GM13976 (cell line): ENCODE results near the gene VPS16.

Experiments used
- DNase-seq: peaks from one replicate; pipeline ENCODE4 v3.0.0; 2012; ENCODE audit warnings: low spot score
- in situ Hi-C: fragments of 300-500 bp; cut with MboI; formaldehyde crosslinking; loops from one replicate; pipeline ENCODE4 v1.12.0; 2022; ENCODE audit warnings: low sequenced_read_pairs, mixed read lengths, inconsistent platforms; ENCODE audit not compliant: unreplicated experiment
- TF ChIP-seq, protein P1 (sequence below): IDR thresholded peaks from 2 replicates; pipeline ENCODE4 v1.5.1; 2012; ENCODE audit warnings: borderline replicate concordance, mild to moderate bottlenecking; ENCODE audit not compliant: insufficient read depth; ENCODE audit errors: extremely low read depth, missing control alignments, control extremely low read depth

Gene VPS16

GRCh38 chr20:2883726-2884637 lies 43.4 kb downstream of the VPS16 start:
- in situ Hi-C loops: no loop called here

GRCh38 chr20:2887715-2888114 lies 47.2 kb downstream of the VPS16 start:
- DNase-seq: no peak
- TF ChIP-seq, protein P1, sequence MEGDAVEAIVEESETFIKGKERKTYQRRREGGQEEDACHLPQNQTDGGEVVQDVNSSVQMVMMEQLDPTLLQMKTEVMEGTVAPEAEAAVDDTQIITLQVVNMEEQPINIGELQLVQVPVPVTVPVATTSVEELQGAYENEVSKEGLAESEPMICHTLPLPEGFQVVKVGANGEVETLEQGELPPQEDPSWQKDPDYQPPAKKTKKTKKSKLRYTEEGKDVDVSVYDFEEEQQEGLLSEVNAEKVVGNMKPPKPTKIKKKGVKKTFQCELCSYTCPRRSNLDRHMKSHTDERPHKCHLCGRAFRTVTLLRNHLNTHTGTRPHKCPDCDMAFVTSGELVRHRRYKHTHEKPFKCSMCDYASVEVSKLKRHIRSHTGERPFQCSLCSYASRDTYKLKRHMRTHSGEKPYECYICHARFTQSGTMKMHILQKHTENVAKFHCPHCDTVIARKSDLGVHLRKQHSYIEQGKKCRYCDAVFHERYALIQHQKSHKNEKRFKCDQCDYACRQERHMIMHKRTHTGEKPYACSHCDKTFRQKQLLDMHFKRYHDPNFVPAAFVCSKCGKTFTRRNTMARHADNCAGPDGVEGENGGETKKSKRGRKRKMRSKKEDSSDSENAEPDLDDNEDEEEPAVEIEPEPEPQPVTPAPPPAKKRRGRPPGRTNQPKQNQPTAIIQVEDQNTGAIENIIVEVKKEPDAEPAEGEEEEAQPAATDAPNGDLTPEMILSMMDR: no peak
- in situ Hi-C loops: no loop called here

More at GRCh38 chr20:2883726-2884637, 43.4 kb downstream of the VPS16 start:
- TF ChIP-seq, protein P1: no peak
- no peak for DNase-seq

GRCh38 chr20:2888224-2888955 lies 47.8 kb downstream of the VPS16 start:
- in situ Hi-C loops: no loop called here
- no peak for DNase-seq
- TF ChIP-seq, protein P1: no peak

DNA sequence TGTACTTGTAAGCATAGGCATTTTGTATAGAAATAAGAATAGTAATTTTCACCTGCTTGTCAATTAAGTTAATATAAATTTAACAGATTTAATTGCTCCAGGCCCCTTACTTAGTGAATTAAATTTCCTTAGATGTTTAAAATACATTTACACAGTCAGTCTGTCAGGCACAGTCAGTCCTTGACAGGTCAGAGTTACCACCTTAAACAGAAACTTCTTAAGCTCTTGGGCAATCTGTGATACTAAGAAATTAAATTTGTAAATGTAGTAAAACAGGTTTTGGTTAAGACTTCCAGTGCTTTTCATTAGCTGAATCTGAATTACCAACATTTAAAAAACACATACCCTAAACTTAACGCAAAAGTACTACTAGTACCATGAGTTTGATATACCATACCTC lies 48.7 kb downstream of the VPS16 start:
- TF ChIP-seq, protein P1: no peak
- no peak for DNase-seq
- in situ Hi-C loops: no loop called here

- DNase-seq: no peak
- TF ChIP-seq, protein P1: no peak
These were observed 49.3 kb downstream of the VPS16 start for GRCh38 chr20:2889797-2890196.

DNA sequence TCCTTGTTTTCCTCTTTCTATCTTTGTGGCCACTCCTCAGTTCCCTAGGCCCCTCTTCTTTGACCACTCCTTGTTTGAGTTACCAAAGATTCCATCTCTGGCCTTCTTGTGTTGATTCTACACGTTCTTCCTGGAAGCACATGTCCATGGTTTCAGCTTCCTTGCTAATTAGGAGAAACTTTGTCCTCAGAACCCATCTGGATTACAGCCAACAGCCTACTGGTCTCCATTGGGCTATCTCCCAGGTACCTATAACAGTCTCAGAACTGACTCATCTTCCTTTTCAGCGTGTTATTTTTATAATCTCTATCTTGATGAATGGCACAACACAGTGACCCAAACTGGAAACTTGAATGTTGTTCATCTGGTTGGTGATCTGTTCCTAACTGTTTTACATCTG lies 50.2 kb downstream of the VPS16 start:
- TF ChIP-seq, protein P1: no peak
- DNase-seq: no peak
- in situ Hi-C loops: no loop called here

More at GRCh38 chr20:2889797-2890196, 49.3 kb downstream of the VPS16 start:
- in situ Hi-C loops: no loop called here
